ACC112 (cell line): ENCODE results near the gene IMMP2L.
A peak's percentile ranks its signal among the peaks of the same experiment; 100 is the strongest.
"Not testable (repeated sequence)": the region's sequence is repeated elsewhere in the genome, so short reads cannot be mapped to it uniquely, and the experiment has no call there.

Experiments
- H2AFZ ChIP-seq: fragments of 200-600 bp; sonication (generic); one replicate; pipeline ENCODE4 v1.6.0; 2017; ENCODE audit warnings: antibody characterized with exemption, low read length; ENCODE audit not compliant: unreplicated experiment
- H3K27ac ChIP-seq: fragments of 200-600 bp; sonication (generic); 2 replicates; pipeline ENCODE4 v1.5.1; 2014; ENCODE audit warnings: low read depth, mild to moderate bottlenecking, antibody characterized with exemption, low read length, moderate library complexity
- H3K27me3 ChIP-seq: fragments of 200-600 bp; sonication (generic); 2 replicates; pipeline ENCODE4 v1.6.1; 2014; ENCODE audit warnings: mild to moderate bottlenecking, antibody characterized with exemption, low read length, moderate library complexity, mixed read lengths; ENCODE audit not compliant: insufficient read depth
- H3K36me3 ChIP-seq: fragments of 200-600 bp; sonication (generic); 2 replicates; pipeline ENCODE4 v1.6.1; 2016; ENCODE audit warnings: mild to moderate bottlenecking, antibody characterized with exemption, low read length, moderate library complexity, mixed read lengths; ENCODE audit not compliant: insufficient read depth
- H3K4me1 ChIP-seq: fragments of 200-600 bp; sonication (generic); one replicate; pipeline ENCODE4 v1.6.1; 2016; ENCODE audit warnings: low read length, mixed read lengths; ENCODE audit not compliant: insufficient read depth, unreplicated experiment, control insufficient read depth
- H3K4me3 ChIP-seq: fragments of 200-600 bp; sonication (generic); 2 replicates; pipeline ENCODE4 v1.5.1; 2014; ENCODE audit warnings: mild to moderate bottlenecking, low read depth, low read length
- H3K79me2 ChIP-seq: fragments of 200-600 bp; sonication (generic); one replicate; pipeline ENCODE4 v1.6.0; 2016; ENCODE audit warnings: low read length; ENCODE audit not compliant: control insufficient read depth, unreplicated experiment, insufficient read depth

Gene IMMP2L

GRCh38 chr7:110944966-110945644 lies 617.2 kb downstream of the IMMP2L start:
- Histone ChIP-seq H3K79me2 (no peaks in the 10 kb centered on the region), H2AFZ (no peak overlapping the region), H3K27me3 (no peaks in the 10 kb centered on the region), H3K4me3 (no peak overlapping the region), H3K4me1 (no peaks in the 10 kb centered on the region), H3K36me3 (no peaks in the 10 kb centered on the region), H3K27ac (no peak overlapping the region)

- Histone ChIP-seq H3K4me3 (no peak overlapping the region), H3K79me2 (no peaks in the 10 kb centered on the region), H3K4me1 (no peaks in the 10 kb centered on the region), H3K27ac (no peak overlapping the region), H3K36me3 (no peaks in the 10 kb centered on the region), H3K27me3 (no peaks in the 10 kb centered on the region), H2AFZ (no peak overlapping the region)
These were observed 617.8 kb downstream of the IMMP2L start for GRCh38 chr7:110944448-110944847.

GRCh38 chr7:110943701-110944345 lies 618.5 kb downstream of the IMMP2L start:
- Histone ChIP-seq H3K27ac (no peak overlapping the region), H3K36me3 (no peaks in the 10 kb centered on the region), H2AFZ (no peak overlapping the region), H3K27me3 (no peaks in the 10 kb centered on the region), H3K79me2 (no peaks in the 10 kb centered on the region), H3K4me1 (no peaks in the 10 kb centered on the region), H3K4me3 (no peak overlapping the region)

- Histone ChIP-seq H3K27me3 (no peaks in the 10 kb centered on the region), H3K27ac (no peak overlapping the region), H3K36me3 (no peaks in the 10 kb centered on the region), H3K4me1 (no peaks in the 10 kb centered on the region), H2AFZ (no peak overlapping the region), H3K4me3 (no peak overlapping the region), H3K79me2 (no peaks in the 10 kb centered on the region)
These were observed 620.9 kb downstream of the IMMP2L start for GRCh38 chr7:110941385-110941784.

- no peak overlapping the region for H3K4me3 ChIP-seq
- no peaks in the 10 kb centered on the region for H3K4me1 ChIP-seq
- H3K27me3 ChIP-seq: no peaks in the 10 kb centered on the region
- H3K36me3 ChIP-seq: no peaks in the 10 kb centered on the region
- no peak overlapping the region for H2AFZ ChIP-seq
- H3K79me2 ChIP-seq: no peaks in the 10 kb centered on the region
- no peak overlapping the region for H3K27ac ChIP-seq
These were observed 621.5 kb downstream of the IMMP2L start for GRCh38 chr7:110940756-110941155.

- no peaks in the 10 kb centered on the region for H3K79me2 ChIP-seq
These were observed 624.1 kb downstream of the IMMP2L start for GRCh38 chr7:110938165-110938564.

GRCh38 chr7:110936665-110937064 lies 625.6 kb downstream of the IMMP2L start:
- not testable (repeated sequence) for H3K4me1 ChIP-seq, H3K36me3 ChIP-seq

More at GRCh38 chr7:110938165-110938564, 624.1 kb downstream of the IMMP2L start:
- Histone ChIP-seq H2AFZ (no peak overlapping the region), H3K36me3 (no peaks in the 10 kb centered on the region), H3K4me1 (no peaks in the 10 kb centered on the region), H3K27me3 (no peaks in the 10 kb centered on the region), H3K27ac (no peak overlapping the region), H3K4me3 (no peak overlapping the region)

GRCh38 chr7:110929480-110930249 lies 632.6 kb downstream of the IMMP2L start:
- no peaks in the 10 kb centered on the region for H3K4me1 ChIP-seq

More at GRCh38 chr7:110936665-110937064, 625.6 kb downstream of the IMMP2L start:
- H3K79me2 ChIP-seq, H3K27me3 ChIP-seq, H2AFZ ChIP-seq, H3K4me3 ChIP-seq, H3K27ac ChIP-seq: not testable (repeated sequence)

GRCh38 chr7:110922906-110923305 lies 639.4 kb downstream of the IMMP2L start:
- Histone ChIP-seq H2AFZ (peak overlapping the region; percentile 63), H3K27me3 (no peaks in the 10 kb centered on the region), H3K4me3 (peak overlapping the region; percentile 34; the same call in 1 of the 2 replicates), H3K27ac (peak overlapping the region; percentile 93), H3K4me1 (peaks cover 30% of the 10 kb centered on the region), H3K79me2 (no peaks in the 10 kb centered on the region), H3K36me3 (no peaks in the 10 kb centered on the region)

More at GRCh38 chr7:110929480-110930249, 632.6 kb downstream of the IMMP2L start:
- Histone ChIP-seq H3K27ac (no peak overlapping the region), H3K36me3 (no peaks in the 10 kb centered on the region), H3K4me3 (no peak overlapping the region), H3K27me3 (no peaks in the 10 kb centered on the region), H2AFZ (no peak overlapping the region), H3K79me2 (no peaks in the 10 kb centered on the region)

- peaks cover 30% of the 10 kb centered on the region for H3K4me1 ChIP-seq
- H3K27ac ChIP-seq: peak overlapping the region; percentile 93
- H3K27me3 ChIP-seq: no peaks in the 10 kb centered on the region
These were observed 640.6 kb downstream of the IMMP2L start for GRCh38 chr7:110921595-110922151.

More at GRCh38 chr7:110921595-110922151, 640.6 kb downstream of the IMMP2L start:
- peak overlapping the region; percentile 3 for H2AFZ ChIP-seq
- H3K79me2 ChIP-seq: no peaks in the 10 kb centered on the region
- no peaks in the 10 kb centered on the region for H3K36me3 ChIP-seq
- H3K4me3 ChIP-seq: no peak overlapping the region
